HFF-Myc (cell line): Measurements from ENCODE around the gene USB1.

Experiments used
- DNase-seq: peaks from one replicate; pipeline ENCODE4 v3.0.0-alpha.2; 2011; ENCODE audit warnings: low read depth; ENCODE audit errors: extremely low read depth
- H3K4me3 ChIP-seq: replicated peaks from 2 replicates; pipeline ENCODE4 v1.5.1; 2011; ENCODE audit warnings: low read depth, mild to moderate bottlenecking, control low read depth, low read length
- TF ChIP-seq, protein P1 (sequence below): IDR thresholded peaks from 2 replicates; pipeline ENCODE4 v1.5.1; 2012; ENCODE audit warnings: mild to moderate bottlenecking, low read depth, low read length, control low read depth; ENCODE audit errors: missing control alignments

Gene USB1

DNA sequence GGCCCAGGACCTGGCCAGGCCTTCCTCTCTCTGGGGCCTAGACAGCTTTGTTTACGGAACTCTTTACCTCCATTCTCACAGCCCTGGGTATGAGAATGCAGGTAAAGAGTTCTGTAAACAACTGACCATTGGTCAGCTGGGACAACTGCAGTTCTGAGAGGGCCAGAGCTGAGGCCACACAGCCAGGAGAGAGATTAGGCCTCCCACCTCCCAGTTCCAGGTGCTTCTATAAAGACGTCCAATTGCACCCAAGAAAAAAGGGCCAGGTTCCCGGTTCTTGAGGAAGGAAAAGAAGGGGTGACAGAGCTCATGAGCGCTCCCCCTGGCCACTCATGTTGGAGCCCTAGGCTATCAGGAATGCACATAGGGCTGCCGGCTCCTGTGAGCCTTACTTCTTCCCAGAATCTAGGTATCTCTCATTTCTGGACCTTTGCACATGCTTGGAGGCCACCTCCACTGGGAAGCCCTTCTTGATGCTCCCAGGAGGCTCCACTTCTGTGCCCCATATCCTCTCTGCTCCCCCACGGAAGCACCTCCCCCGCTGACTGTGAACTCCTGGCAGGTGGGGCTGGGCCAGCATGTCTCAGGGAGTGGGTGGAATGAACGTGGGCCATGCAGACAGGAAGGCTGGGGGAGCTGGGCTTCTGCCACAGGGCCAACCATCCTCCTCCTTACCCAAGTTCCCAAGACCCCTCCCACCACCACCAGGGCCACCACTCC, 43.4 kb upstream of the USB1 start:
- no peak overlapping the region for H3K4me3 ChIP-seq
- DNase-seq = no peak
- TF ChIP-seq, protein P1, sequence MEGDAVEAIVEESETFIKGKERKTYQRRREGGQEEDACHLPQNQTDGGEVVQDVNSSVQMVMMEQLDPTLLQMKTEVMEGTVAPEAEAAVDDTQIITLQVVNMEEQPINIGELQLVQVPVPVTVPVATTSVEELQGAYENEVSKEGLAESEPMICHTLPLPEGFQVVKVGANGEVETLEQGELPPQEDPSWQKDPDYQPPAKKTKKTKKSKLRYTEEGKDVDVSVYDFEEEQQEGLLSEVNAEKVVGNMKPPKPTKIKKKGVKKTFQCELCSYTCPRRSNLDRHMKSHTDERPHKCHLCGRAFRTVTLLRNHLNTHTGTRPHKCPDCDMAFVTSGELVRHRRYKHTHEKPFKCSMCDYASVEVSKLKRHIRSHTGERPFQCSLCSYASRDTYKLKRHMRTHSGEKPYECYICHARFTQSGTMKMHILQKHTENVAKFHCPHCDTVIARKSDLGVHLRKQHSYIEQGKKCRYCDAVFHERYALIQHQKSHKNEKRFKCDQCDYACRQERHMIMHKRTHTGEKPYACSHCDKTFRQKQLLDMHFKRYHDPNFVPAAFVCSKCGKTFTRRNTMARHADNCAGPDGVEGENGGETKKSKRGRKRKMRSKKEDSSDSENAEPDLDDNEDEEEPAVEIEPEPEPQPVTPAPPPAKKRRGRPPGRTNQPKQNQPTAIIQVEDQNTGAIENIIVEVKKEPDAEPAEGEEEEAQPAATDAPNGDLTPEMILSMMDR = no peak

DNA sequence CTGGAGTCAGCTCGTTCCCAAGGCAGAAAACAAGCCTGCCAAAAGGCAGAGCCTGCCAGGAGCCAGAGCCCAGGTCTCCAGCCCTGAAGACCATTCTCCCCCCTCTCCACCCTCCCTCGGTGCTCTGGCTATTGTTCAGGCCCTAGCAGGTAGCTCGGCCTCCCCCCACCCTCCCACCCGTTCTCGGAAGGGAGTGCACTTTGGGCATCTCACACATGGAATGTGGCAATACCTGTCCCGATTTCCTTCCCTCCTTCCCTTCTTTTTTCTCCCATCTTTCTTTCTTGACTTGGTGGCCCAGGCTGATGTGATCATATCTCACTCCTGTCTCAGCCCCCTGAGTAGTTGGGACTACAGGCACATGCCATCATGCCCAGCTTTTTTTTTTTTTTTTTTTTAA, 42.7 kb upstream of the USB1 start:
- H3K4me3 ChIP-seq = no peak overlapping the region
- TF ChIP-seq, protein P1 = no peak
- no peak for DNase-seq

DNA sequence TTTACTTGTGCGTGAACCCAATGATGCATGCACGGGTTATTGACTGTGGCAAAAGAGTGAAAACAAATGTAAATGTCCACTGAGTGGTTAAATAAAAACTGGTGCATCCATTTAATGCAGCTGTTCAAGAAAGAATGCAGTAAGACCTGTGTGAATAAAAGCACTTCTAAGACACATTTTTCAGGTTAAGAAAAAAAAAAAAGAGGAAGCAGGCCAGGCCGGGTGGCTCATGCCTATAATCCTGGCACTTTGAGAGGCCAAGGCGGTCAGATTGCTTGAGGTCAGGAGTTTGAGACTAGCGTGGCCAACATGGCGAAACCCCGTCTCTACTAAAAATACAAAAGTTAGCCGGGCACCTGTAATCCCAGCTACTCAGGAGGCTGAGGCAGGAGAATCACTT, 42.1 kb upstream of the USB1 start:
- TF ChIP-seq, protein P1 = no peak
- no peak overlapping the region for H3K4me3 ChIP-seq
- no peak for DNase-seq

DNA sequence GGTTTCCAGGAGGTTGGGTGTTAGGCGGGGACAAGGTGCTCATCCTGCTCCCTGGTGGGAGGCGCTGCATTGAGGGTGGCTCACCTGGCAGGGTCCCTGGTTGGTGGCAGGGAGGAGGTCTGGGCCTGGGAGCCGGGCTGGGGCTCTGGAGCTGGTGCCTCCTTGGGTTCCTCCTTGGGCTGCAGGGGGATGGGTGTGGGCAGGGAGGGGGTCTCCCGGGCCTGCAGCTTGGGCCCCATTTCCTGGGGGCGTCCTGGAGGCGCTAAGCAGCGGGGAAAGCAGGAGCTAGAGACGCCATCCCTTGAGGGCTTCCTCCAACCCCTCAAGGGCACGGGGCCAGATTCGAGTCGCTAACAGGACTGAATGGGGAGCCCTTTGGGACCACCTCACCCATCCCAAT, 41.4 kb upstream of the USB1 start:
- H3K4me3 ChIP-seq = no peak overlapping the region
- no peak for DNase-seq
- TF ChIP-seq, protein P1 = no peak

DNA sequence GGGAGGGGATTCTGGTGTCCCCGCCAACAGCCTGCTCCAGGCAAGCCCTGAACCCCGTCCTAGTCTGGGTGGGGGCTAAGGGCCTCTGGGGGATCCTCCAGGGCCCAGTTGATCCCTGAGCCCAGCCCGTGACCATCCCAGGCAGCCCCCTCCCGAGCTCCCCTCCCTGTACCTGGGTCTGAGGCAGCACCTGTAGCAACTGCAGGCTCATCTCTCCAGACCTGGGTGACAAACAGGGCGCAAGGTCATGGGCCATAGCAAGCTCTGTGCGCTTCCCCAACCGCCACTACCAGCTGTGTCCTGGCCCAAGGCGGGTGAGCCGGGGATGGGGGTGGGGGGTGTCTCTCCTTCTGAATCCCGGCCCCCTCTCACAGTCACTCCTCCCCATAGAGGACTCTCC, 40.9 kb upstream of the USB1 start:
- H3K4me3 ChIP-seq = no peak overlapping the region
- TF ChIP-seq, protein P1 = no peak
- DNase-seq = no peak

DNA sequence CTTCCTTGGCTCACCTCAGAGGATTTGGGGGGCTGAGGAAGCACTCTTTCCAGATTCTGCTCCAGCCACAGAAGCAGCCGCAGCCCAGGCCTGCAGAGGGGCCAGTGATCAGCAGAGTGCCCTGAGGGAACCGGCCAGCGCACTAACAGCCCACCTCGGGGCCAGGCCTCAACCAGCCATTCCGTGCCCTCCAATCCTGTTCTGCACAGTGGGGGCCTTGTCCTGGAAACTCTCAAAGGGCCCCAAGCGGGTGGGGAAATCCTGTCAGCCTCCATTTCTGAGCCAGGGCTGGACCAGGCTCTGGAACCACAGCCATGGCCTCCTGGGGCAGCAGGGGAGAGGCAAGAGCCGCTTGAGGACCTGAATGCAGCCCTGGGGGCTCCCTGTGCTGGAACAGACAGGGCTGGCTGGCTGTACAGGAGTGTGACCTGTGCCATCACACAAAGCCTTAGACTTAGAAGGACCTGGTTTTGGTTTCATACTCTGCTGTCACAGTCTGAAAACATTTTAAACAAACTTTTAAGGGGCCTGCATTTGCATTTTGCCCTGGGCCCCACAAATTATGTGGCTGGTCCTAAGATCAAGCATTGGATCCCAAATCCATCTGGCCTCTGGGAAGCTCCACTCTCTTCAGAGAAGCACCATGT, 40.3 kb upstream of the USB1 start:
- TF ChIP-seq, protein P1 = no peak
- no peak overlapping the region for H3K4me3 ChIP-seq
- DNase-seq = no peak
